ENCODE data around the gene SLC25A39. TPM values are rescaled to one million over a fixed set of nuclear protein-coding genes. Genes with fewer than 3 reads are reported as not detected.

The SLC25A39 gene
- total and polyA plus RNA-seq, 9 of the 15 experiments (the other 6 are each of a cell fraction or from before 2014, with no cell fraction given), result 4.8 to 267 (median 140) TPM

- intact Hi-C loops (cut with micrococcal nuclease) (no loop called here), in situ Hi-C loops (cut with MboI) (no loop called here)
- Histone ChIP-seq H3K27me3 (ENCODE audit: control insufficient read depth in 2 of 2, insufficient read depth in 2 of 2, low read length in 2 of 2) (no peaks in the 10 kb centered on the region), H3K4me1 (replicated peaks in 1 of 2; ENCODE audit: control insufficient read depth in 2 of 2, insufficient read depth in 2 of 2, low read length in 2 of 2) (peaks cover 0 to 36% of the 10 kb centered on the region in 2 experiments; a peak in 3 of 5 replicates), H3K27ac (ENCODE audit: extremely low read depth, low read depth, low read length) (no peak overlapping the region), H3K4me3 (no peak overlapping the region), H3K4me2 (ENCODE audit: insufficient read depth, low read length) (no peak overlapping the region), H3K9ac (ENCODE audit: insufficient read depth in 1 of 2, low read depth in 2 of 2, low read length in 2 of 2) (peak overlapping the region in 1 of 2 experiments; percentile 64; a peak in 1 of 4 replicates), H3K9me1 (ENCODE audit: control insufficient read depth, insufficient read depth, low read length) (no peaks in the 10 kb centered on the region), H3K9me3 (replicated peaks; ENCODE audit: control insufficient read depth, insufficient read depth, low read depth, low read length) (no peaks in the 10 kb centered on the region), H2AFZ (ENCODE audit: low read depth, low read length) (no peak overlapping the region), H3K79me2 (ENCODE audit: control insufficient read depth, insufficient read depth, low read length) (no peaks in the 10 kb centered on the region), H3K36me3 (ENCODE audit: control insufficient read depth, insufficient read depth, low read length) (peaks cover 5% of the 10 kb centered on the region; the same call in 1 of the 3 replicates), H4K20me1 (replicated peaks; ENCODE audit: control insufficient read depth, insufficient read depth, low read length) (peaks cover 4% of the 10 kb centered on the region; the same call in 1 of the 2 replicates)
- 37% methylated on average over 6 of the region's 11 CpGs for WGBS (ENCODE audit: insufficient coverage, low coverage, missing lambda C conversion rate)
- POLR2A ChIA-PET, result interaction anchor here (0.6 to 1.8 kb wide), 5 partner anchors 10 to 479 kb away, joined by 3 to 8 read pairs (median 4); partner anchors contain the start of genes GRN and UBTF
- ATAC-seq, result no peak
- peak in 1 of 4 experiments; percentile 5 for DNase-seq (ENCODE audit: extremely low read depth in 1 of 4, low spot score in 3 of 4)
- CTCF ChIA-PET (ENCODE audit: low intra/inter-chr PET ratio), result no interaction called here
- BruUV-seq (replicated peaks), result no TSS peak
- no peak for FAIRE-seq
- TF ChIP-seq ZNF175 (CRISPR knock-in tag; IDR thresholded peaks at IDR 0.05; ENCODE audit: low read depth) (no peak), PREB (CRISPR knock-in tag; IDR thresholded peaks at IDR 0.05) (no peak), ZC3H8 (IDR thresholded peaks at IDR 0.05) (no peak), ZC3H11A (IDR thresholded peaks at IDR 0.05; ENCODE audit: low read depth, low read length) (no peak), U2AF2 (optimal IDR thresholded peaks at IDR 0.05; ENCODE audit: low read depth, low read length) (no peak), ZNF398 (CRISPR knock-in tag; IDR thresholded peaks at IDR 0.05) (no peak), POLR2H (tag; IDR thresholded peaks at IDR 0.05; ENCODE audit: low read depth) (no peak), ZNF586 (CRISPR knock-in tag; conservative IDR thresholded peaks at IDR 0.05) (no peak)
Observed at GRCh38 chr17:44356241-44356640, 31.6 kb upstream of the SLC25A39 start.
